ENCODE data around the gene IFITM1. TPM values are rescaled to one million over a fixed set of nuclear protein-coding genes. Genes with fewer than 3 reads are reported as not detected.
"Not testable (repeated sequence)": the region's sequence is repeated elsewhere in the genome, so short reads cannot be mapped to it uniquely, and the experiment has no call there.

The IFITM1 gene
- total RNA-seq, 4 donors from 2014 or later: 47.8 to 103 (median 80.5) TPM

DNA sequence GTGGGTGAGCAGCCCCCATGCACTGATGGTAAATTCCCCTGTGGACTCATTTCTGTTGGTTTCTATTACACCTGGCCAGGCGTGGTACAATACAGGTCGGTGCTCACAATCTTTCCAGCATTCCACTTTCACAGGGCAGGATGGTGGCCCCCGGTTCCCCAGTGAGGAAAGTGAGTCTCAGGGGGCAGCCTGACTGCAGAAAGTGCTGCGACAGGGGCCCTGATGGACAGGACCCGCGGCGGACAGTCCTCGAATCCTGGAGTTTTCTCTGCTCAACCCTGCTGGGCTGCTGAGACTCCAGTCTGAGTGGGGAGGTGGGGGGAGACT lies 28.0 kb upstream of the IFITM1 start:
- H3K27ac ChIP-seq: no peak overlapping the region
- no peaks in the 10 kb centered on the region for H3K4me1 ChIP-seq
- intact Hi-C loops (cut with DNase I; ENCODE audit: low total_unique reads) (loop anchor here (5.0 kb wide), 1 partner anchor 49 kb away; the partner anchor contains the start of genes PSMD13 and SIRT3), in situ Hi-C loops (cut with MboI; ENCODE audit: low sequenced_read_pairs in 4 of 4) (no loop called here)
- no peak for TF ChIP-seq POLR2A (IDR thresholded peaks at IDR 0.05)
- TF ChIP-seq, protein P1, sequence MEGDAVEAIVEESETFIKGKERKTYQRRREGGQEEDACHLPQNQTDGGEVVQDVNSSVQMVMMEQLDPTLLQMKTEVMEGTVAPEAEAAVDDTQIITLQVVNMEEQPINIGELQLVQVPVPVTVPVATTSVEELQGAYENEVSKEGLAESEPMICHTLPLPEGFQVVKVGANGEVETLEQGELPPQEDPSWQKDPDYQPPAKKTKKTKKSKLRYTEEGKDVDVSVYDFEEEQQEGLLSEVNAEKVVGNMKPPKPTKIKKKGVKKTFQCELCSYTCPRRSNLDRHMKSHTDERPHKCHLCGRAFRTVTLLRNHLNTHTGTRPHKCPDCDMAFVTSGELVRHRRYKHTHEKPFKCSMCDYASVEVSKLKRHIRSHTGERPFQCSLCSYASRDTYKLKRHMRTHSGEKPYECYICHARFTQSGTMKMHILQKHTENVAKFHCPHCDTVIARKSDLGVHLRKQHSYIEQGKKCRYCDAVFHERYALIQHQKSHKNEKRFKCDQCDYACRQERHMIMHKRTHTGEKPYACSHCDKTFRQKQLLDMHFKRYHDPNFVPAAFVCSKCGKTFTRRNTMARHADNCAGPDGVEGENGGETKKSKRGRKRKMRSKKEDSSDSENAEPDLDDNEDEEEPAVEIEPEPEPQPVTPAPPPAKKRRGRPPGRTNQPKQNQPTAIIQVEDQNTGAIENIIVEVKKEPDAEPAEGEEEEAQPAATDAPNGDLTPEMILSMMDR (IDR thresholded peaks at IDR 0.05 in 4 of 5, conservative IDR thresholded peaks at IDR 0.05 in 1 of 5): no peak
- no peak for ATAC-seq
- H3K9me3 ChIP-seq: no peaks in the 10 kb centered on the region
- no peak for DNase-seq
- H3K4me3 ChIP-seq: no peak overlapping the region
- no peaks in the 10 kb centered on the region for H3K36me3 ChIP-seq
- H3K27me3 ChIP-seq: peaks cover 45 to 54% (median 50%) of the 10 kb centered on the region in 3 donors

- H3K36me3 ChIP-seq; ATAC-seq; H3K9me3 ChIP-seq; H3K4me1 ChIP-seq; H3K27ac ChIP-seq; H3K4me3 ChIP-seq; in situ Hi-C loops (cut with MboI; ENCODE audit: low sequenced_read_pairs in 4 of 4); DNase-seq: not testable (repeated sequence)
- peaks cover 32 to 41% (median 37%) of the 10 kb centered on the region in 3 donors for H3K27me3 ChIP-seq
- intact Hi-C loops (cut with DNase I; ENCODE audit: low total_unique reads): loop anchor here (5.0 kb wide), 1 partner anchor 50 kb away; the partner anchor contains the start of genes PSMD13 and SIRT3
These were observed 26.6 kb upstream of the IFITM1 start for GRCh38 chr11:286977-287820.

DNA sequence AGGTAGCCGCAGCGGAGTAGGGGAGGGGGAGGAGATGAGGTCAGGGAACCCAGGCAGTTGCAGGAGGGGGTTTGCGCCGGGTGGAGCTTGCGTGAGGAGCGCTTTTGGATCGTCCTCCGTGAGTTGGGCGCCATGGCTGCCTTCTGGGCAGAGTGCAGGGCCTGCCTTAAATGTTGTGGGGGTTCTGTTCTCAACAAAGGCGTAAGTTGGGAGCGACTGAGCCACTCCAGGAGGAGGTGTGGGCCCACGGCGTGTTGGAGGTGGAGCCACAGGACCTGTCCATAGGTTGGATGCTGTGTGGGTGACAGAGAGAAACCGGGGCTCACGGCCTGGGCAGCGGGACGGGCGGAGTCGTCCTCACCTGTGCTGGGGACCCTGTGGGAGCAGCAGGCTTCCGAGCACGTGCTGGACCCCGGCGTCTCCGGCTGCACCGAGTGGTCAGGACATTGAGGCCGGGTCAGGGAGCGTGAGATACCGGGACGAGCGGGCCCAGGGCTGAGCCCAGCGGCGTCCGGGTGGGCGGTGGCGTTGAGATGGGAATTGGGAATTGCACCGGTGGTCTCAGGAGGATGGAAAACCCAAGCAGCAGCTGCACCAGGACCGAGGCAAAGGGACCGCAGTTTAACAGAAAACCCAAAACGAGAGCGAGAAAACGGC lies 25.9 kb upstream of the IFITM1 start:
- intact Hi-C loops (cut with DNase I; ENCODE audit: low total_unique reads) (loop anchor here (5.0 kb wide), 1 partner anchor 51 kb away; the partner anchor contains the start of genes PSMD13 and SIRT3), in situ Hi-C loops (cut with MboI; ENCODE audit: low sequenced_read_pairs in 4 of 4) (no loop called here)
- Histone ChIP-seq H3K27ac (peak overlapping the region in 1 of 4 donors; percentile 7), H3K4me3 (peak overlapping the region; percentile 56 to 62 (median 58)), H3K9me3 (no peaks in the 10 kb centered on the region), H3K27me3 (peaks cover 26 to 33% (median 29%) of the 10 kb centered on the region in 3 donors), H3K4me1 (no peaks in the 10 kb centered on the region), H3K36me3 (no peaks in the 10 kb centered on the region)
- TF ChIP-seq POLR2A (IDR thresholded peaks at IDR 0.05): no peak
- DNase-seq (peak in 1 of 2 donors; percentile 9), ATAC-seq (no peak)

DNA sequence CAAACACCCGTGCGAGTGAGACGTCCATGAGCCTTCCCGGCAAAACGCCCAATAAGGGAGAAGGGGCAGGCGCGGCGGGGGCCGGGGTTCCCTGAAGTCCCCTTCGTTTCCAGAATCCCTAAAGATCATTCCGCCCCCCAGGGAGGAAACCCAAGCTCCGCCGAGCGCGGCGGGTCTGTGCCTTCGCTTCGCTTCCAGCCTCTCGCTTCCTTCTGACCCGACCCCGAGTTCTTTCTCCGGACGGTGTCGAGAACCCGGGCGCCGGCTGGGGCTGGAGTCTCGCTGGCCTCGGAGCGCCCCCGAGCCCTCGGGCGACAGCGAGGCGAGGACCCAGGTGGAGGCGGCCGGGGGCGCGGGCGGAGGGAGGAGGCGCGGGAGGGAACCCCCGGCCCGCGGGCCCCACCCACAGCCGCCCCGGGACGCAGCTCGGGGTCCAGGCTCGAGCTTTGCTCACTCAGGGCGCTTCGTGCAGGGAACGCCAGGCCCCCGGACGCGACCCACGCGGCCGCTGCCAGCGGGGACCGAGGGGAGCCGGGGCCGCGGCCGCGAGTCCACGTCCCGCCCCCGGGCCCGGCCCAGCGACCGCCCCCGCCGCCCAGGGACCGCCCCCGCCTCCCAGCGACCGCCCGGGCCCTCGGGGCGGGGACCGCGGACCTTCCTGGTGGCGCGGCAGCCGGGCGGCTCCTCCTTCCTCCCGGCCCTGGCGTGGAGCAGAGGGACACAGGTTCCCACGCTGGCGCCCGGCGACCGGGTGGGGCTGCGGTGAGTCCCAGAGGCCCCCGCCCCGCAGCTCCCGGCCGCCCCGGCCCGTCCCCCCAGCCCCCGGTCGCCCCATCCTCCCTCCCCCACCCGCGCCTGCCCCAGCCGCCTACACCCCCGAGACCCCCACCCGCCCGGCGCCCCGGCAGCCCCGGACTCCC lies 25.1 kb upstream of the IFITM1 start, which contains the start of gene PGGHG:
Gene PGGHG (plus strand): TSS at position 649 of the 920 bp plus-strand sequence. CDS start 691 bp downstream, outside the sequence.
- peak; percentile 59 to 70 for ATAC-seq
- no peaks in the 10 kb centered on the region for H3K36me3 ChIP-seq
- H3K4me3 ChIP-seq: peak within 1 kb of the TSS; percentile 56 to 62 (median 58)
- peaks cover 20 to 31% (median 26%) of the 10 kb centered on the region in 3 donors for H3K27me3 ChIP-seq
- no peaks in the 10 kb centered on the region for H3K4me1 ChIP-seq
- TF ChIP-seq, protein P1 (IDR thresholded peaks at IDR 0.05 in 4 of 5, conservative IDR thresholded peaks at IDR 0.05 in 1 of 5): no peak
- no peak for TF ChIP-seq POLR2A (IDR thresholded peaks at IDR 0.05)
- no peaks in the 10 kb centered on the region for H3K9me3 ChIP-seq
- intact Hi-C loops (cut with DNase I; ENCODE audit: low total_unique reads): loop anchor here (5.0 kb wide), 1 partner anchor 51 kb away; the partner anchor contains the start of genes PSMD13 and SIRT3
- H3K27ac ChIP-seq: peak within 1 kb of the TSS; percentile 43 to 58 (median 51)
- in situ Hi-C loops (cut with MboI; ENCODE audit: low sequenced_read_pairs in 4 of 4): no loop called here
- peak in 1 of 2 donors; percentile 43 for DNase-seq

- peaks cover 19 to 27% (median 20%) of the 10 kb centered on the region in 3 donors for H3K27me3 ChIP-seq
- ATAC-seq (no peak), DNase-seq (peak in 1 of 2 donors; percentile 8)
- no peaks in the 10 kb centered on the region for H3K4me1 ChIP-seq
- no peak for TF ChIP-seq POLR2A (IDR thresholded peaks at IDR 0.05)
- TF ChIP-seq, protein P1 (IDR thresholded peaks at IDR 0.05 in 4 of 5, conservative IDR thresholded peaks at IDR 0.05 in 1 of 5): no peak
- intact Hi-C loops (cut with DNase I; ENCODE audit: low total_unique reads): loop anchor here (5.0 kb wide), 1 partner anchor 52 kb away; the partner anchor contains the start of genes PSMD13 and SIRT3
- H3K36me3 ChIP-seq: no peaks in the 10 kb centered on the region
- in situ Hi-C loops (cut with MboI; ENCODE audit: low sequenced_read_pairs in 4 of 4): no loop called here
- H3K9me3 ChIP-seq: no peaks in the 10 kb centered on the region
- peak overlapping the region in 3 of 4 donors; percentile 47 to 58 (median 55) for H3K27ac ChIP-seq
- H3K4me3 ChIP-seq: peak overlapping the region; percentile 41 to 59 (median 56)
These were observed 24.5 kb upstream of the IFITM1 start for GRCh38 chr11:289398-289711.

Data from gastrocnemius medialis (tissue), 4 donors.